Parathyroid adenoma (tissue), 2 donors: ENCODE data around the gene CD6.

Experiments used
- H2AFZ ChIP-seq: fragments of 300-600 bp; sonication (generic); one replicate; pipeline ENCODE4 v1.7.0; 2017; ENCODE audit warnings: antibody characterized with exemption, mild to moderate bottlenecking
- H3K27ac ChIP-seq: fragments of 300-600 bp; sonication (generic); one replicate; pipeline ENCODE4 v1.7.0; 2017
- H3K27me3 ChIP-seq: fragments of 300-600 bp; sonication (generic); one replicate; pipeline ENCODE4 v1.7.0; 2017; ENCODE audit warnings: low read length; ENCODE audit not compliant: control insufficient read depth, insufficient read depth
- H3K36me3 ChIP-seq: fragments of 300-600 bp; sonication (generic); one replicate; pipeline ENCODE4 v1.7.0; 2017; ENCODE audit warnings: low read length; ENCODE audit not compliant: control insufficient read depth, insufficient read depth
- H3K4me1 ChIP-seq: fragments of 300-600 bp; sonication (generic); one replicate; pipeline ENCODE4 v1.7.0; 2017; ENCODE audit warnings: control low read depth
- H3K4me2 ChIP-seq: fragments of 300-600 bp; sonication (generic); one replicate; pipeline ENCODE4 v1.7.0; 2017; ENCODE audit warnings: low read length
- H3K4me3 ChIP-seq: fragments of 300-600 bp; sonication (generic); one replicate; pipeline ENCODE4 v1.7.0; 2017; ENCODE audit warnings: low read depth, low read length
- H3K79me2 ChIP-seq: fragments of 300-600 bp; sonication (generic); one replicate; pipeline ENCODE4 v1.7.0; 2017; ENCODE audit warnings: control low read depth
- H3K9ac ChIP-seq: fragments of 300-600 bp; sonication (generic); one replicate; pipeline ENCODE4 v1.7.0; 2017; ENCODE audit warnings: mild to moderate bottlenecking
- H3K9me3 ChIP-seq: fragments of 300-600 bp; sonication (generic); one replicate; pipeline ENCODE4 v1.7.0; 2017; ENCODE audit warnings: low read length; ENCODE audit not compliant: control insufficient read depth
- TF ChIP-seq, protein P1 (sequence below): fragments of 300-600 bp; sonication (generic); IDR thresholded peaks from one replicate; pipeline ENCODE4 v1.7.0; 2017; ENCODE audit warnings: antibody characterized with exemption, mild to moderate bottlenecking
- donor health status: primary hyperparathyroidism.

CD6 gene

DNA sequence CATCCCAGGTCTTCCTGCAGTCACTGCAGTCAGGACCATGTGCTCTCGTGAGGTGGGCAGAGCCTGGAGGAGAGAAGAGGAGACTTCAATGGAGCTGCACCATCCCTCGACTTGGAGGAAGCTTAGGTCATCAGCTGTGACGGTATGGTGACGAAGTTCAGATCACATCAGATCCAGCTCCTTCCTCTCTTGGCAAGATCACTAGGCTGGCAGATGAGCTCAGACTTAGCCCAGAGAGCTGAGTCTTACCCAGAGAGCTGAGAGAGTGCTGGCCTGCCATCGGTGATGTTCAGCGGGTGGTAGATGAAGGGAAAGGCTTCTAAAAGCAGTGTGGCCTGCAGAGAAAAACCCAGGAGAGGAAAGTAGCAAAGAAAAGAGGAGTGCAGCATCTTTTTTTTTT lies 17.7 kb upstream of the CD6 start:
- no peak overlapping the region for H2AFZ ChIP-seq
- TF ChIP-seq, protein P1, sequence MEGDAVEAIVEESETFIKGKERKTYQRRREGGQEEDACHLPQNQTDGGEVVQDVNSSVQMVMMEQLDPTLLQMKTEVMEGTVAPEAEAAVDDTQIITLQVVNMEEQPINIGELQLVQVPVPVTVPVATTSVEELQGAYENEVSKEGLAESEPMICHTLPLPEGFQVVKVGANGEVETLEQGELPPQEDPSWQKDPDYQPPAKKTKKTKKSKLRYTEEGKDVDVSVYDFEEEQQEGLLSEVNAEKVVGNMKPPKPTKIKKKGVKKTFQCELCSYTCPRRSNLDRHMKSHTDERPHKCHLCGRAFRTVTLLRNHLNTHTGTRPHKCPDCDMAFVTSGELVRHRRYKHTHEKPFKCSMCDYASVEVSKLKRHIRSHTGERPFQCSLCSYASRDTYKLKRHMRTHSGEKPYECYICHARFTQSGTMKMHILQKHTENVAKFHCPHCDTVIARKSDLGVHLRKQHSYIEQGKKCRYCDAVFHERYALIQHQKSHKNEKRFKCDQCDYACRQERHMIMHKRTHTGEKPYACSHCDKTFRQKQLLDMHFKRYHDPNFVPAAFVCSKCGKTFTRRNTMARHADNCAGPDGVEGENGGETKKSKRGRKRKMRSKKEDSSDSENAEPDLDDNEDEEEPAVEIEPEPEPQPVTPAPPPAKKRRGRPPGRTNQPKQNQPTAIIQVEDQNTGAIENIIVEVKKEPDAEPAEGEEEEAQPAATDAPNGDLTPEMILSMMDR, result no peak
- no peaks in the 10 kb centered on the region for H3K27me3 ChIP-seq
- H3K4me2 ChIP-seq, result no peak overlapping the region
- no peaks in the 10 kb centered on the region for H3K36me3 ChIP-seq
- no peaks in the 10 kb centered on the region for H3K4me1 ChIP-seq
- H3K79me2 ChIP-seq, result no peaks in the 10 kb centered on the region
- H3K9ac ChIP-seq, result no peak overlapping the region
- no peaks in the 10 kb centered on the region for H3K9me3 ChIP-seq
- H3K27ac ChIP-seq, result no peak overlapping the region
- no peak overlapping the region for H3K4me3 ChIP-seq

DNA sequence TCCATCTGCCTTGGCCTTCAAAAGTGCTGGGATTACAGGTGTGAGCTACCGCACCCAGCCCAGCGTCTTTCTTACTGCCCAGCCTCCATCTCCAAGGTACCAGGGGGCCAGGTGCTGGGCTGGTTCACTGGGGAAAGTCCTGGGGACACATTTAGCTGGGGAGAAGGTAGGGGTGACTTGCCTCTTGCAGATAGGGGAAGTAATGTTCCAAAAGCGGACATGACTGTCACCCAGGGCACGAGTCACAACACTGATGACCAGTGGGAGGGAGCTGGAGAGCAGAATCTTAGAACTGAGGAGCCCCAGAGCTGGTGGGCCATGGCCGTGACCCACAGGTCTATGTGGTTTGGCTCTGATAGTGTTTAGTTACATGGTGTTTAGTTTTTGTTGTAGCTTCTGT lies 17.1 kb upstream of the CD6 start:
- Histone ChIP-seq H3K27me3 (no peaks in the 10 kb centered on the region), H2AFZ (no peak overlapping the region), H3K4me1 (no peaks in the 10 kb centered on the region), H3K9ac (no peak overlapping the region), H3K36me3 (no peaks in the 10 kb centered on the region), H3K9me3 (no peaks in the 10 kb centered on the region), H3K4me3 (no peak overlapping the region), H3K79me2 (no peaks in the 10 kb centered on the region), H3K4me2 (no peak overlapping the region), H3K27ac (no peak overlapping the region)
- TF ChIP-seq, protein P1, result no peak

DNA sequence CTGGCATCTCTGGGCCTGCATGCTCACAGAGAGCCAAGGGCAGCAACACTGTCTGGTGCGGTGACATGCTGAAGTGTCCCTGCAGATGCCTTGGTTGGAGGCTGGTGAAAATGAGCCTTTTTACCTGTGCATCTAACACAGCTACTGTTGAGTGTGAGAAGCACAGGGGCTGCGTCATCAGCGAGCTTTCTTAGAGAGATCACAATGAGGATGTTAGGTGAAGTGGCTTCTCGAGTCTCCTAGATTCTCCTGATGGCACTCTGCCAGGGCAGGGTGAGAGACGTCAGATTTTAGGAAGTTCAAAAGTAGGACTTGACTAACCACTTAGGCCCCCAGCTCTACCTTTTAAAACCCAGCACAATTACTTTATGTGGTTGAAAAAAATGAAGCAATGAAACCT lies 15.9 kb upstream of the CD6 start:
- no peak overlapping the region for H3K4me2 ChIP-seq
- no peak overlapping the region for H2AFZ ChIP-seq
- H3K4me3 ChIP-seq, result no peak overlapping the region
- H3K36me3 ChIP-seq, result no peaks in the 10 kb centered on the region
- no peaks in the 10 kb centered on the region for H3K27me3 ChIP-seq
- no peak overlapping the region for H3K9ac ChIP-seq
- no peaks in the 10 kb centered on the region for H3K9me3 ChIP-seq
- no peaks in the 10 kb centered on the region for H3K4me1 ChIP-seq
- no peaks in the 10 kb centered on the region for H3K79me2 ChIP-seq
- TF ChIP-seq, protein P1, result no peak
- H3K27ac ChIP-seq, result no peak overlapping the region

GRCh38 chr11:60957188-60957587 lies 14.3 kb upstream of the CD6 start:
- Histone ChIP-seq H3K4me2 (no peak overlapping the region), H3K4me1 (no peaks in the 10 kb centered on the region), H3K27ac (no peak overlapping the region), H3K79me2 (no peaks in the 10 kb centered on the region), H3K27me3 (no peaks in the 10 kb centered on the region), H2AFZ (no peak overlapping the region), H3K9me3 (no peaks in the 10 kb centered on the region), H3K9ac (no peak overlapping the region), H3K36me3 (no peaks in the 10 kb centered on the region), H3K4me3 (no peak overlapping the region)
- TF ChIP-seq, protein P1, result no peak

- Histone ChIP-seq H3K4me3 (no peak overlapping the region), H2AFZ (no peak overlapping the region), H3K9me3 (no peaks in the 10 kb centered on the region), H3K27me3 (no peaks in the 10 kb centered on the region), H3K4me1 (no peaks in the 10 kb centered on the region), H3K9ac (no peak overlapping the region), H3K36me3 (no peaks in the 10 kb centered on the region), H3K27ac (no peak overlapping the region), H3K79me2 (no peaks in the 10 kb centered on the region), H3K4me2 (no peak overlapping the region)
- TF ChIP-seq, protein P1, result no peak
Observed at GRCh38 chr11:60959431-60959830, 12.0 kb upstream of the CD6 start.
